HepG2 (cell line): ENCODE results near the gene ASCC3. TPM values are rescaled to one million over a fixed set of nuclear protein-coding genes. Genes with fewer than 3 reads are reported as not detected.

Experiments used
- CHD4 ChIP-seq: fragments of 200-600 bp; sonication (generic); IDR thresholded peaks from 2 replicates; pipeline ENCODE4 v1.7.0; 2017; ENCODE audit warnings: mild to moderate bottlenecking, low read length, borderline replicate concordance
- EHMT2 ChIP-seq: fragments of 200-600 bp; sonication (generic); IDR thresholded peaks from 2 replicates; pipeline ENCODE4 v1.7.0; 2017; ENCODE audit warnings: antibody characterized with exemption, low read depth, low read length, borderline replicate concordance
- FOXA3 ChIP-seq: IDR thresholded peaks from 2 replicates; pipeline ENCODE4 v1.6.1; 2016; ENCODE audit warnings: missing genetic modification reagents, missing compliant biosample characterization
- JUND ChIP-seq: sonication (generic); formaldehyde crosslinking; IDR thresholded peaks from 2 replicates; pipeline ENCODE4 v1.8.0; 2022; ENCODE audit warnings: mild to moderate bottlenecking, missing genetic modification reagents
- MAFF ChIP-seq: IDR thresholded peaks from 2 replicates; pipeline ENCODE4 v1.6.1; 2011; ENCODE audit warnings: low read depth, low read length, improper control_type of control experiment
- NR2F2 ChIP-seq: IDR thresholded peaks from 2 replicates; pipeline ENCODE4 v1.6.1; 2012; ENCODE audit warnings: low read depth, inconsistent platforms, borderline replicate concordance
- RFX3 ChIP-seq: IDR thresholded peaks from 2 replicates; pipeline ENCODE4 v1.6.1; 2016; ENCODE audit warnings: missing biosample characterization, missing genetic modification reagents
- SAP130 ChIP-seq: IDR thresholded peaks from 2 replicates; pipeline ENCODE4 v1.6.1; 2016; ENCODE audit warnings: low read depth
- SKI ChIP-seq: fragments of 450-650 bp; IDR thresholded peaks from one replicate; pipeline ENCODE4 v1.6.1; 2018; ENCODE audit warnings: mild to moderate bottlenecking; ENCODE audit not compliant: partially characterized antibody
- THYN1 ChIP-seq: sonication (generic); formaldehyde crosslinking; IDR thresholded peaks from 2 replicates; pipeline ENCODE4 v1.8.1; 2023; ENCODE audit warnings: low read depth, mild to moderate bottlenecking, moderate library complexity, missing genetic modification reagents, borderline replicate concordance
- TMF1 ChIP-seq: sonication (generic); formaldehyde crosslinking; IDR thresholded peaks from 2 replicates; pipeline ENCODE4 v1.8.1; 2022; ENCODE audit warnings: low read depth, missing genetic modification reagents
- ZBTB34 ChIP-seq: sonication (generic); formaldehyde crosslinking; IDR thresholded peaks from 2 replicates; pipeline ENCODE4 v1.8.0; 2022; ENCODE audit warnings: mild to moderate bottlenecking, missing genetic modification reagents
- ZC3H13 ChIP-seq: sonication (generic); formaldehyde crosslinking; IDR thresholded peaks from 2 replicates; pipeline ENCODE4 v1.8.1; 2023; ENCODE audit warnings: mild to moderate bottlenecking, missing genetic modification reagents, moderate library complexity
- ZNF496 ChIP-seq: sonication (generic); formaldehyde crosslinking; IDR thresholded peaks from 2 replicates; pipeline ENCODE4 v1.8.1; 2023; ENCODE audit warnings: mild to moderate bottlenecking, moderate library complexity, missing genetic modification reagents; ENCODE audit not compliant: insufficient replicate concordance
- ZNF530 ChIP-seq: sonication (generic); formaldehyde crosslinking; IDR thresholded peaks from 2 replicates; pipeline ENCODE4 v1.5.0; 2020; ENCODE audit warnings: low read depth, mild to moderate bottlenecking, missing genetic modification reagents
- ZNF784 ChIP-seq: sonication (generic); formaldehyde crosslinking; IDR thresholded peaks from 2 replicates; pipeline ENCODE4 v1.5.1; 2020; ENCODE audit warnings: missing genetic modification reagents, mild to moderate bottlenecking, borderline replicate concordance
- ZUFSP ChIP-seq: sonication (generic); formaldehyde crosslinking; IDR thresholded peaks from 2 replicates; pipeline ENCODE4 v1.9.0; 2021; ENCODE audit warnings: missing genetic modification reagents, mild to moderate bottlenecking, borderline replicate concordance
- polyA plus RNA-seq, 8 experiments: library from polyadenylated mRNA; depleted of rRNA in 3 of 8; stranded (reverse) in 7 of 8; unstranded in 1 of 8; fragments of >200 nt; fragmentation: Illumina TruSeq in 4 of 8; extraction: Trizol in 4 of 8; gene quantifications; 2 replicates each; pipeline versions ENCODE4 v1.2.1 to v1.2.3, GENCODE V29; 2011 to 2016; ENCODE audit warnings: low read depth in 4 of 8, missing spikeins in 1 of 8, mixed read lengths in 1 of 8; ENCODE audit not compliant: insufficient read depth in 1 of 8
- total RNA-seq, 5 experiments: library from RNA; depleted of rRNA; stranded (reverse); fragments of >200 nt; fragmentation: Illumina TruSeq; extraction: Trizol; gene quantifications; 2 replicates each; pipeline ENCODE4 v1.2.3, GENCODE V29; 2016; ENCODE audit warnings: low read depth in 1 of 5
- TF ChIP-seq, protein P1 (sequence below): IDR thresholded peaks from 2 replicates; pipeline ENCODE4 v1.6.1; 2016; ENCODE audit warnings: low read depth
- TF ChIP-seq, protein P2 (sequence below): IDR thresholded peaks from 2 replicates; pipeline ENCODE4 v1.6.1; 2016
- TF ChIP-seq, protein P3 (sequence below): sonication (generic); formaldehyde crosslinking; IDR thresholded peaks from 2 replicates; pipeline ENCODE4; 2020; ENCODE audit warnings: missing genetic modification reagents, mild to moderate bottlenecking, borderline replicate concordance

The ASCC3 gene
- total and polyA plus RNA-seq, 2 of the 13 experiments (the other 11 are each of a cell fraction or from before 2014, with no cell fraction given): 23.1 to 55.7 TPM

DNA sequence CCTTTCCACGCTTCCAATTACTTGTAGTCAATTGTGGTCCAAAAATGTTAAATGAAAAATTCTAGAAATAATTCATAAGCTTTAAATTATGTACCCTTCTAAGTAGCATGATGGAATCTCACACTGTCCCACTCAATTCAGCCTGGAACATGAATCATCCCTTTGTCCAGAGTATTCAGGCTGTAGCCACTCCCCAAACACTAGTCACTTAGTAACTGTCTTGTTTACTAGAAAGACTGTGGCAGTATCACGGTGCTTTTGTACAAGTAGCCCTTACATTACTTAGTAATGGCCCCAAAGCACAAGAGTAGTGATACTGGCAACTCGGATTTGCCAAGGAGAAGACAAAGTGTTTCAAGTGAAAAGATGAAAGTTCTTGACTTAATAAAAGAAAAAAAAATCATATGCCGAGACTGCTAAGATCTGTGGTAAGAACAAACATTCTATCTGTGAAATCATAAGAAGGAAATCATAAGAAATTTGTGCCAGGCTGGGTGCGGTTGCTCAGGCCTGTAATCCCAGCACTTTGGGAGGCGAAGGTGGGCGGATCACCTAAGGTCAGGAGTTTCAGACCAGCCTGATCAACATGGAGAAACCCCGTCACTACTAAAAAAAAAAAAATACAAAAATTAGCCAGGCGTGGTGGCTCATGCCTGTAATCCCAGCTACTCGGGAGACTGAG is 247.9 kb downstream of the ASCC3 start (continued):
- 0 out of 2 replicates have a peak, but pooled peaks have one; percentile 37 for TF ChIP-seq RFX3
- TF ChIP-seq, protein P1, sequence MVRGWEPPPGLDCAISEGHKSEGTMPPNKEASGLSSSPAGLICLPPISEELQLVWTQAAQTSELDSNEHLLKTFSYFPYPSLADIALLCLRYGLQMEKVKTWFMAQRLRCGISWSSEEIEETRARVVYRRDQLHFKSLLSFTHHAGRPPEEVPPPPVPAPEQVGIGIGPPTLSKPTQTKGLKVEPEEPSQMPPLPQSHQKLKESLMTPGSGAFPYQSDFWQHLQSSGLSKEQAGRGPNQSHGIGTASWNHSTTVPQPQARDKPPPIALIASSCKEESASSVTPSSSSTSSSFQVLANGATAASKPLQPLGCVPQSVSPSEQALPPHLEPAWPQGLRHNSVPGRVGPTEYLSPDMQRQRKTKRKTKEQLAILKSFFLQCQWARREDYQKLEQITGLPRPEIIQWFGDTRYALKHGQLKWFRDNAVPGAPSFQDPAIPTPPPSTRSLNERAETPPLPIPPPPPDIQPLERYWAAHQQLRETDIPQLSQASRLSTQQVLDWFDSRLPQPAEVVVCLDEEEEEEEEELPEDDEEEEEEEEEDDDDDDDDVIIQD (CRISPR knock-in tag): peak; percentile 41; the same call in 1 of the 2 replicates
- TF ChIP-seq ZNF496: no peak
- no peak for TF ChIP-seq SKI
- no peak for TF ChIP-seq NR2F2
- no peak for TF ChIP-seq CHD4
- TF ChIP-seq ZNF784 (CRISPR knock-in tag): no peak
- TF ChIP-seq THYN1 (CRISPR knock-in tag): no peak
- no peak for TF ChIP-seq ZC3H13 (CRISPR knock-in tag)
- TF ChIP-seq, protein P2, sequence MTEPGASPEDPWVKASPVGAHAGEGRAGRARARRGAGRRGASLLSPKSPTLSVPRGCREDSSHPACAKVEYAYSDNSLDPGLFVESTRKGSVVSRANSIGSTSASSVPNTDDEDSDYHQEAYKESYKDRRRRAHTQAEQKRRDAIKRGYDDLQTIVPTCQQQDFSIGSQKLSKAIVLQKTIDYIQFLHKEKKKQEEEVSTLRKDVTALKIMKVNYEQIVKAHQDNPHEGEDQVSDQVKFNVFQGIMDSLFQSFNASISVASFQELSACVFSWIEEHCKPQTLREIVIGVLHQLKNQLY: no peak
- TF ChIP-seq ZNF530 (CRISPR knock-in tag): no peak
- TF ChIP-seq JUND (CRISPR knock-in tag): no peak
- TF ChIP-seq ZUFSP (CRISPR knock-in tag): no peak
- TF ChIP-seq SAP130 (CRISPR knock-in tag): 0 out of 2 replicates have a peak, but pooled peaks have one; percentile 24
- TF ChIP-seq EHMT2: no peak
- TF ChIP-seq ZBTB34: no peak
- peak; percentile 37; the same call in 1 of the 2 replicates for TF ChIP-seq FOXA3 (CRISPR knock-in tag)
- TF ChIP-seq TMF1 (CRISPR knock-in tag): no peak
- TF ChIP-seq, protein P3, sequence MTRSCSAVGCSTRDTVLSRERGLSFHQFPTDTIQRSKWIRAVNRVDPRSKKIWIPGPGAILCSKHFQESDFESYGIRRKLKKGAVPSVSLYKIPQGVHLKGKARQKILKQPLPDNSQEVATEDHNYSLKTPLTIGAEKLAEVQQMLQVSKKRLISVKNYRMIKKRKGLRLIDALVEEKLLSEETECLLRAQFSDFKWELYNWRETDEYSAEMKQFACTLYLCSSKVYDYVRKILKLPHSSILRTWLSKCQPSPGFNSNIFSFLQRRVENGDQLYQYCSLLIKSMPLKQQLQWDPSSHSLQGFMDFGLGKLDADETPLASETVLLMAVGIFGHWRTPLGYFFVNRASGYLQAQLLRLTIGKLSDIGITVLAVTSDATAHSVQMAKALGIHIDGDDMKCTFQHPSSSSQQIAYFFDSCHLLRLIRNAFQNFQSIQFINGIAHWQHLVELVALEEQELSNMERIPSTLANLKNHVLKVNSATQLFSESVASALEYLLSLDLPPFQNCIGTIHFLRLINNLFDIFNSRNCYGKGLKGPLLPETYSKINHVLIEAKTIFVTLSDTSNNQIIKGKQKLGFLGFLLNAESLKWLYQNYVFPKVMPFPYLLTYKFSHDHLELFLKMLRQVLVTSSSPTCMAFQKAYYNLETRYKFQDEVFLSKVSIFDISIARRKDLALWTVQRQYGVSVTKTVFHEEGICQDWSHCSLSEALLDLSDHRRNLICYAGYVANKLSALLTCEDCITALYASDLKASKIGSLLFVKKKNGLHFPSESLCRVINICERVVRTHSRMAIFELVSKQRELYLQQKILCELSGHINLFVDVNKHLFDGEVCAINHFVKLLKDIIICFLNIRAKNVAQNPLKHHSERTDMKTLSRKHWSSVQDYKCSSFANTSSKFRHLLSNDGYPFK: no peak
- no peak for TF ChIP-seq MAFF
